CD4-positive, alpha-beta T cell treated with Interferon gamma for 1 hour (primary cell): ENCODE data around the gene ZNF808.
"Not testable (repeated sequence)": the region's sequence is repeated elsewhere in the genome, so short reads cannot be mapped to it uniquely, and the experiment has no call there.

Source experiments
- DNase-seq: peaks from one replicate; pipeline ENCODE4 v3.0.0-alpha.2; 2020

The ZNF808 gene

DNA sequence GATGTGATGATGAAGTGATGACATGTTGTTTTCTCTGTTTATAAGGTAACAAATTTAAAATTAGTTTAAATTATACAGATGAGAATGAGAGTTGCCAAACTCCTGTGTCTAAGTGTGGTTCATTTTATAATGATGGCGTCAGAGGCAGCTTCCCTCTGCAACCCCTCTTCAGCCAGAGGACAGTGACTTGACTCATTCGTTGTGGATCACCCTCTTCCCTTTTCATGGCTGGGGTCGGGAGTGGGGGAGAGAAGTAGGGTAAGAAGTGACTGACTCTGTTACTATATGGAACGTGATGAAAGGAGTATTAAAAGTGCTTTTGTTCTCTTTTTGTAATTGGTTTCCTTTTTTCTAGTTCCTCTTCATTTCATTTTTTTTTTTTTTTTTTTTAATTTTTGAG is 11.3 kb downstream of the ZNF808 start:
- DNase-seq = peak; percentile 9

DNA sequence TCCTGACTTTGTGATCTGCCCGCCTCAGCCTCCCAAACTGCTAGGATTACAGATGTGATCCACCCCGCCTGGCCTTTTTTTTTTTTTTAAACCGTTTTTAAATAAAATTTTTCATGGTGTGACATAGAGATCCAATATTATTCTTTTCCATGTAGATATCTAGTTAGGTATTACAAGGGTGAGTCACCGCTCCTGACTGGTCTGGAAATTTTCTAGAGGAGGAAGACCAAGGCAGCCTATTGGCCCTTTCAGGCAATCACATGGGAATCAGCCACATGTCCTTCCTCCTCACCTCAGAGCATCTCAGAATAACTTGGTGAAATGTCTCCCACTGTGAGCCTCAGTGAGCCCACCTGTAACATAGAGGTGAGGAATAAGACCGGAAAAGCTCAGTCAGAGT is 13.7 kb downstream of the ZNF808 start:
- not testable (repeated sequence) for DNase-seq

DNA sequence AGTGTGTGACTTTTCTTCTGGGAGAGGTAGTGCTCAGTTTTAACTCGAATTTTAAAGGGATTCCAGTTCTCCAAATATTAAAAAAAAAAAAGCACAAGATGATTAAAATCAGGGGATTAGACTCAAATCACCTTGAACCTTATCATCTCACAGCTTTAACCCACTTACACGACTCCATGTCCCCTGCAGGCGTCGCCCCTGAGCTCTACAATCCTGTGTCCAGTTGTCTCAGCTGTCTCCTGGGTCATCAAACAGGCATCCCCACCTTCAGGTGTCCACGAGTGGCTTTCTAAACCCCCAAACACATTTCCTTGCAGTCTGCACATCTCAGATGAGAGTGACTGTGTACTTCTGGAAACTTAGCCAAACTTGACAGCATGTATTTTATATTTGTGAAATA is 14.1 kb downstream of the ZNF808 start:
- no peak for DNase-seq

DNA sequence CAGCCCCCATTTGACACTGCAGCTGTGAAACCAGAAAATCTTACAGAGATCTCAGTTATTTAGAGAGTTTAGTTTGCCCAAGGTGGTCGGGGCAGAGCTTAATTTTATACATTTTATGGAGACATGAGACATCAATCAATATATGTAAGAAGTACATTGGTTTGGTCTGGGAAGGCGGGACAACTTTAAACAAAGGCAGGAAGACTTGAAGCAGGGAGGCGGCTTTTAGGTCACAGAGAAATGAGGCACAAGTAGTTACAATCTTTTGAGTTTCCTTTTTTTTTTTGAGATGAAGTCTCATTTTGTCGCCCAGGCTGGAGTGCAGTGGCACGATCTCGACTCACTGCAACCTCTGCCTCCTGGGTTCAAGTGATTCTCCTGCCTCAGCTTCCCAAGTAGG is 15.1 kb downstream of the ZNF808 start:
- not testable (repeated sequence) for DNase-seq

DNA sequence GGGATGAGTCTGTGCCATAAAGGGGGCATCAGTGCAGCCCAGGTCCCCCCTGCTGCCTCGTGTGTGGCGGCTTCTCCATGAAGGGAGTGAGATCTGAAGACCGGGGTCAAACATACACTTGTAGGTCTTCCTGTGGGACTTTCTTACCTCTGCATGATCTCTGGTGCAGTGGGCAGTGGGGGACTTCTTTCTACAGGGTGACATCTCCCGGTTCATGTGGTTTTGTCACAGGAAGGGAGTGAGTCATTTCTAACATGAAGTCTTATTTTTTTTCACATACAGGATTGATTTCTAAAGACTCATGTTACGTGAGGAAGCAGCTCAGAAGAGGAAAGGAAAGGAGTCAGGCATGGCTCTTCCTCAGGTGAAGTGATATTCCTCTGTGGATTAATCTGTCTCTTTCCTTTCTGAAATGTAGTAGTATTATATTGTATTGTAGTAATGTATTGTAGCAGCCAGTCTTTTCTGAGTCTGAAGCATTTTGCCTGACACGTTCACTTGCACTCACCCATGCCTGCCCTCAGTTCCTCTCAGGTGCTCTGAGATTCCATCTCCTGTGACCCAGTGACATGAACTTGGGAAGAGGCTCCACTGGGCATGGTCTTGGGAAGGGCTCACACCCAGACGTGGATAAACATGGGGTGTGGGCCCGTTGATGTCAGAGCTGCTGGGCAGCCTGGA is 15.7 kb downstream of the ZNF808 start:
- peak; percentile 22 for DNase-seq

DNA sequence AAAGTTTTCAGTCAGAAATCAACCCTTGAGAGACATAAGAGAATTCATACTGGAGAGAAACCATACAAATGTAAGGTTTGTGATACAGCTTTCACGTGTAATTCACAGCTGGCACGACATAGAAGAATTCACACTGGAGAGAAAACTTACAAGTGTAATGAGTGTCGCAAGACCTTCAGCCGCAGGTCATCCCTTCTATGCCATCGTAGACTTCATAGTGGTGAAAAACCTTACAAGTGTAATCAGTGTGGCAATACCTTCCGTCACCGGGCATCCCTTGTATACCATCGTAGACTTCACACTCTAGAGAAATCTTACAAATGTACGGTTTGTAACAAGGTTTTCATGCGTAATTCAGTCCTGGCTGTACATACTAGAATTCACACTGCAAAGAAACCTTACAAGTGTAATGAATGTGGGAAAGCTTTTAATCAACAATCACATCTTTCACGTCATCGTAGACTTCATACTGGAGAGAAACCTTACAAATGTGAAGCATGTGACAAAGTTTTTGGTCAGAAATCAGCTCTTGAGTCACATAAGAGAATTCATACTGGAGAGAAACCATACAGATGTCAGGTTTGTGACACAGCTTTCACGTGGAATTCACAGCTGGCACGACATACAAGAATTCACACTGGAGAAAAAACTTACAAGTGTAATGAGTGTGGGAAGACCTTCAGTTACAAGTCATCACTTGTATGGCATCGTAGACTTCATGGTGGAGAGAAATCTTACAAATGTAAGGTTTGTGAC is 26.9 kb downstream of the ZNF808 start:
- no peak for DNase-seq

DNA sequence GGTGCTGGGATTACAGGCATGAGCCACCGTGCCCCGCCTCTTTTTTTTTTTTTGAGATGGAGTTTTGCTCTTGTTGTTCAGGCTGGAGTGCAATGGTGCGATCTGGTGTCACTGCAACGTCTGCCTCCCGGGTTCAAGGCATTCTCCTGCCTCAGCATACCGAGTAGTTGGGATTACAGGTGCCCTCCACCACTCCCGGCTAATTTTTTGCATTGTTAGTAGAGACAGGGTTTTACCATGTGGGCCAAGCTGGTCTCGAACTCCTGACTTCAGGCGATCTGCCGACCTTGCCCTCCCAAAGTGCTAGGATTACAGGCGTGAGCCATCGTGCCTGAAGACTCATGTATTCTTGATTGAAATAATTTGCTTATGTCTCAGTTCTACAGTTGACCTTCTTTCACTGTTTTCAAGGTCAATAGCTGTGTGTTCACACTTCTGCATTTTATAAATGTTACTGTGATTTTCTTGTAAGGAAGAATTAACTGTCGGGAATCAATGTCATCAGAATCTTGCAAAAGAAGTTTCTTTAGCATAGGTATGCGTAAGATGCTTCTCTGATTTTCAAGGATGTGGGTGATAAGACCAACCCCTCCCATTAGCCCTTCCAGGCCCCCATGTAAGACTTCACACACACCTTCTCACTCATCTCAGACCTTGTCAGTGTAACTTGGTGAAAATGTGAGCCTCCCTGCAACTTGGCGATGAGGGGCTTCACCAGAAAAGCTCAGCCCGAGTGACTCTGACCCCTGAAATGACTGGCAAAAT is 29.9 kb downstream of the ZNF808 start:
- DNase-seq = no peak

DNA sequence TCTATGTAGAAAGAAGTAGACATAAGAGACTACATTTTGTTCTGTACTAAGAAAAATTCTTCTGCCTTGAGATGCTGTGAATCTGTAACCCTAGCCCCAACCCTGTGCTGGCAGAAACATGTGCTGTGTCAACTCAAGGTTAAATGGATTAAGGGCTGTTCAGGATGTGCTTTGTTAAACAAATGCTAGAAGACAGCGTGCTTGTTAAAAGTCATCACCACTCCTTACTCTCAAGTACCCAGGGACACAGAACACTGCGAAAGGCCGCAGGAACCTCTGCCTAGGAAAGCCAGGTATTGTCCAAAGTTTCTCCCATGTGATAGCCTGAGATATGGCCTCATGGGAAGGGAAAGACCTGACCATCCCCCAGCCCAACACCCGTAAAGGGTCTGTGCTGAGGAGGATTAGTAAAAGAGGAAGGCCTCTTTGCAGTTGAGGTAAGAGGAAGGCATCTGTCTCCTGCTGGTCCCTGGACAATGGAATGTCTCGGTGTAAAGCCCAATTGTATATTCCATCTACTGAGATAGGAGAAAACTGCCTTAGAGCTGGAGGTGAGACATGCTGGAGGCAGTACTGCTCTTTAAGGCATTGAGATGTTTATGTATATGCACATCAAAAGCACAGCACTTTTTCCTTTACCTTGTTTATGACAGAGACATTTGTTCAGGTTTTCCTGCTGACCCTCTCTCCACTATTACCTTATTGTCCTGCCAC is 31.4 kb downstream of the ZNF808 start:
- DNase-seq = not testable (repeated sequence)

DNA sequence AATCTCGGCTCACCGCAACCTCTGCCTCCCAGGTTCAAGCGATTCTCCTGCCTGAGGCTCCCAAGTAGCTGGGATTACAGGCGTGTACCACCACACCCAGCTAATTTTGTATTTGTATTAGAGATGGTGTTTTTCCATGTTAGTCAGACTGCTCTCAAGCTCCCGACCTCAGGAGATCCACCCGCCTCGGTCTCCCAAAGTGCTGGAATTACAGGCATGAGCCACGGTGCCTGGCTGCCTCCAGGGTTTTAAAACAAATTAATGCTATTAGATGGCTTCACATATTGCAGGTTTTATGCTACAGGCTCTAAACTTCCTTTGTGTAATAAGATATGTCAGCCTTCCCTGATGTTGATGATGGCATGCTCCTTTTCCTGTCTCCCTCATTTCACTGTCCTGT is 34.1 kb downstream of the ZNF808 start:
- DNase-seq = not testable (repeated sequence)

DNA sequence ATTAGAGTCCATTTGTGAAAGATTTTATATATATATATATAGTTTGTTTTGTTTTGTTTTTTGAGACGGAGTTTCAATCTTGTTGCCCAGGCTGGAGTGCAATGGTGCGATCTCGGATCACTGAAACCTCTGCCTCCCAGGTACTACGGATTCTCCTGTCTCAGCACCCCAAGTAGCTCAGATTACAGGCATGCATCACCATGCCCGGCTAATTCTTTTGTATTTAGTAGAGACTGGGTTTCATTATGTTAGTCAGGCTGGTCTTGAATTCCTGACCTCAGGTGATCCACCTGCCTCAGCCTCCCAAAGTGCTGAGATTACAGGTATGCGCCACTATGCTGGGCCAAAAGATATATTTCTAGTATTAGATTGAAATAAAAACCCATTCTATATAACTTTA is 38.7 kb downstream of the ZNF808 start:
- DNase-seq = no peak

DNA sequence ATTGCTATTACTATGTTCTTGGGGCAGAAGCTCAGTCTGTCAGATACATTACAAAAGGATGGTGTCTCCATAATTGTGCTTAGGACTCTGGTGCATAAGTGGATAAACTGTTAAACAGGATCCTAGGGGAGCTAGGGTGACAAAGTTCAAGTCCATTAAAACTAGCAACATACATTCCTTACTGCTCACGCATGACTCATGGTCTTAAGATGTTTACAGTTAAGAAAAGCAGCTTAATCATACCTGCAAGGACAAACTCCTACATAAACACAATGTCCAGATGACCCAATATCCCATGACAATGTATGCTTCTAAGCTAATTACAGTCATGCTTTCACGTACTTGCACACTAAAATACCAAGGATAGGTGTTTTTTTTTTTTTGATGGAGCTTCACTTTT is 39.1 kb downstream of the ZNF808 start:
- no peak for DNase-seq

DNA sequence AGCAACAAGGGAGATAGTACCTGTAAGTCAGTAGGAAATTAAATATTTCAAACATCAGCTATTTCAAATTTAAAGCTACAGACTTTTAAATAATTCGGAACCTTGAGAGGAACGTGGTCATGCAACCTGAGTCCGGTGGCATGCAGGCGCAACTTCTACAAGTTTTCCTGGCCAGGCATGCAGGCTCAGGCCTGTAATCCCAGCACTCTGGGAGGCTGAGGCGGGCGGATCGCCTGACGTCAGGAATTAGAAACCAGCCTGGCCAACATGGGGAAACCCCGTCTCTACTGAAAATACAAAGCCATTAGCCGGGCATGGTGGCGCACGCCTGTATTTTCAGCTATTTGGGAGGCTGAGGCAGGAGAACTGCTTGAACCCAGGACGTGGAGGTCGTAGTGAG is 40.5 kb downstream of the ZNF808 start:
- DNase-seq = no peak

DNA sequence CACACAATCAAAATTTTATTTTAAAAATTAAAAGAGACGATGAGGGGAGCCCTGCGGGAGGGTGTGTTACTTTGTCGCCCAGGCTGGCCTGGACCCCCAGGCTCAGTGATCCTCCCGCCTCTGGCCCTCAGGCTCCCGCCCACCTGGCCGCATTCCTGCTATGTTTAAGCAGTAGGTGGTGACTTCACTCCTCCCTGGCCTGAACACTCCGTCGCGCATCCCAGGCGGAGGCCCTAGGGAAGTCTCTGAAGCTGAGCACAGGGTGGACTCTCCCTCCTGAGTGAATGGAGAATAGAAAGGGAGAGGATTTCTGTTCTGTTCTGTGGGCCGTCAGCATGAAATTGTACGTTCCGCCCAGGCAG is 42.2 kb downstream of the ZNF808 start:
- not testable (repeated sequence) for DNase-seq

DNA sequence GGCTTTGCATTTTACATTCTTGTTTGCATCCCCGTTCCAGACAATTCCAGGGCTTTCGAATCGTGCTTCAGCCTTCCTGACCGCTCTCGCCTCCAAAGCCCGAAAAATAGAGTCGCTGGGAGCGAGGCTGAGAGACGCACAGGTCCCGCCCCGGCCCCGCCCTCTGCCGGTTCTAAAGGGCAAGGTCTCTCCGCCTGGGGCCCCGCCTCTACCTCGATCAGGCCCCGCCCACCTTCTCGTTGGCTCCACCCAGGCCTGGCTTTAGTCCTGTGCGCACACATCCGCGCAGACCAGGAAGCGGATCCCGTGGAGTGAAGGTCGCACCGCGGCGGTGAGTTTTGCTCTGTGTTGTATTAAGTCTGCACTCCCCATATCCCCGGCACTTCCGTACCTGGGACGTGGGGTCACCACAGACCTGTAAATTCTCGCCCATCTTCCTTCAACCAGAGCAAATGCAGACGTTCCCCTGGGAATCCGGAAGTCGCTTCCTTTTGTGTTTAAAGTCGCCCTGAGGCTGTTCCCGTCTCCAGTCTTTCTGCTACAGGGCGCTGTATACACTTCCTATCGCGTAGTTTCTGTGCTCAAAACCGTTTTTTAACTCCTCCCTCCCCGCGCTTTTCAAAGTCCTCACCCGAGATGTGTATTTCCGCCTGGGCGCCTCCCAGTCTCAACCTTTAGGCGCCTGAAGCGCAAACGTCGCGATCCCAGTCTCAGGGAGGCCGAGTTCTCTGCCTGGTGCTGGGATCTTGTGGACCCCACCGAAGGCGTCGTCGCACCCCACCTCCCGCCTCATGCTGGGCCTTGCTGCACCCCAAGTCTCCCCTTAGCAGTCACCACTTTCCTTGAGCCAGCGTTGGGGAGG is 42.8 kb downstream of the ZNF808 start, which contains the start of gene ZNF701:
ZNF701 (plus strand) TSS at position 288 of the 862 bp plus-strand sequence. CDS start 3,861 bp downstream, outside the sequence.
- peak; percentile 93 for DNase-seq

DNA sequence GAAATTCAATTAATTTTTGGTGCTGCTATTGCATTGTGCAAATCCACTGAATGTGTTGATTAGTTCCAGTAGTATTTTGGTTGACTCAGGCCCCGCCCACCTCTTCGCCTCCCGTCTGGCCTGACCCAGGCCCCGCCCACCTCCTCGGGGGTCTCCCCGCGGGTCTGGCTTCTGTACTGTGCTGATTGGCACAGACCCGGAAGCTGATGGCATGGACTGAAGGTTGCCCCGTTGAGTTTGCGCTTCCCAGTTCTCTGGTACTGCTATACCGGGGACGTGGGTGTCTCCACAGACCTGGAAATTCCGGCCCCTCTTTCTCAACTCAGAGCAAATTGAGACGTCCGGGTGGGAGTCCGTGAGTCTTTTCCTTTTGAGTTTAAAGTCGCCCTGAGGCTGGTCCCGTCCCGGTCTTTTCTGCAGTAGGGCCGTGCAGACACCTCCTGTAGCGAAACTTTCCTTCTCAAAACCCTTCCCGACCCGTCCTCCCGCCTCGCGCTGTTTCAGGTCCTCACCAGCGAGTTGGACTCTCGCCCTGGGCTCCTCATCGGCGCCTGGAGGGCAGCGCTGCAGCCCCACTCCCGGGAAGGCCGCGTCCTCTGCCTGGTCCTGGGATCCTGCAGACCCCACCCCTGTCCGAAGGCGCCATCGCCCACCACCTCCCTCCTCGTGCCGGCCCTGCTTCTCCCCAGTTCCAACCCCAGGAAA is 57.4 kb downstream of the ZNF808 start:
- DNase-seq = no peak

DNA sequence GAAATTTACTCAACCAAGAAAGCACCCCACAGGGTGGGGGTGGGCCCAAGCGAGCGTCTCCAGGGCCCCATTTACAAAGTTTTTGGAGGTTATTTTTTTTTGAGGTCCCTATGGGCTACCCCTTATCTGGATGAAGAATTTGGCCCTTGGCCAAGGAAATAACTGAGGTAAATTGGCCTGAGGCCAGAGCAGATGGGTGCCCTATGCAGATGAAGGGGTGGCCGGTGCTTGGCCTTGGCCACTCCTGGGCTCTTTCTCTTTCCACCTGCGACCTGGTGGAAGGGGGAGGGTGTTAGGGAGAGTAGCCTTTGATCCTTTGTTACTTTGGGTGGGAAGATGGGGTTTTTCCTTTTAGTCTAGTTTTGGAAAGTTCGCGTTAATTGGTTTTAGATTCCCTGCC is 58.1 kb downstream of the ZNF808 start:
- DNase-seq = no peak

DNA sequence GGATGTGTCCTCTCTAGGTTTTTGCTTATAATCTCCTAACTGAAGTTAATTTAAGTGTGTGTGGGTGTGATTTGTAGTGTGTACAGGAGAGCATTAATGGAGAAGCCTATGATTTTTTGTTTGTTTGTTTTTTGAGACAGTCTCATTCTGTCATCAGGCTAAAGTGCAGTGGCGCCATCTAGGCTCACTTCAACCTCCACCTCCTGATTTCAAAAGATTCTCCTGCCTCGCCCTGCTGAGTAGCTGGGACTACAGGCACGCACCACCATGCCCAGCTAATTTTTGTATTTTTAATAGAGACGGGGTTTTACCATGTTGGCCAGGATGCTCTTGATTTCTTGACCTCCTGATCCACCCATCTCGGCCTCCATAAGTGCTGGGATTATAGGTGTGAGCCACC is 63.3 kb downstream of the ZNF808 start:
- DNase-seq = no peak

DNA sequence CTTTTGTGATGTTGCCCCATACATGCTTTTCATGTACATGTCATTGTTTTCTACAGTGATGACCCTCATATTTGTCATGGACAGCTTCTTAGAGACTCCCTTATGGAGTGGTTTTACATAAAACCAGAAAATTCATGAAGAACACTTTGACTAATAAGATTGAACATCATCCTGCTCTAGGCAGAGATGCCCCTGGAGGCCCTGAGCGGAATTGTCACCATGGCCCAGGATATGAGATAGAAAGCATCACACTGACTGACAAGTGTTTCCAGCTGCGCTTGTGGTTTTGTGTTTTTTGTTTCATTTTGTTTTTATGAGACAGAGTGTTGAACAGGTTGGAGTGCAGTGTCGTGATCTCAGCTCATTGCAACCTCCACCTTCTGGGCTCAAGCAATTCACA is 64.8 kb downstream of the ZNF808 start:
- no peak for DNase-seq

DNA sequence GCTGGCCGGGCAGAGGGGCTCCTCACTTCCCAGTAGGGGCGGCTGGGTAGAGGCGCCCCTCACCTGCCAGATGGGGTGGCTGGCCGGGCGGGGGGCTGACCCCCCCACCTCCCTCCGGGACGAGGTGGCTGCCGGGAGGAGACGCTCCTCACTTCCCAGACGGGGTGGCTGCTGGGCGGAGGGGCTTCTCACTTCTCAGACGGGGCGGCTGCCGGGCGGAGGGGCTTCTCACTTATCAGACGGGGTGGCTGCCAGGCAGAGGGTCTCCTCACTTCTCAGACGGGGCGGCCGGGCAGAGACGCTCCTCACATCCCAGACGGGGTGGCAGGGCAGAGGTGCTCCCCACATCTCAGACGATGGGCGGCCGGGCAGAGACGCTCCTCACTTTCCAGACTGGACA is 66.0 kb downstream of the ZNF808 start:
- DNase-seq = not testable (repeated sequence)

DNA sequence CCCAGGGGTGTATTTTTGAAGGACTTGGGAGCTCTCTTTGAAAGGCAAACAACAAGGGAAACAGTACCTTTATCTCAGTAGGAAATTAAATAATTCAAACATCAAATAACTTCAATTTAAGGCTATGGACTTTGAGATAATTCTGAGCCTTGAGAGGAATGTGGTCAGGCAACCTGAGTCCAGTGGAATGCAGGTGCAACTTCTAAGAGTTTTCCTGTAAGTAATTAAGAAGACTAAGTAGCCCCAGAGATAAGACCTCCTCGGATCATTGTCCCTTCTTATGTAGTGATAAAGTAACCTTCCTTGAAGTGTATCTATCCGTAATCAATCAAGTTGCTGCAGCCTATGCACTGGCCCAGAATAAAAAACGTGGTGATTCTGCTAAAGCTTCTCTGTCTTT is 71.8 kb downstream of the ZNF808 start:
- no peak for DNase-seq

DNA sequence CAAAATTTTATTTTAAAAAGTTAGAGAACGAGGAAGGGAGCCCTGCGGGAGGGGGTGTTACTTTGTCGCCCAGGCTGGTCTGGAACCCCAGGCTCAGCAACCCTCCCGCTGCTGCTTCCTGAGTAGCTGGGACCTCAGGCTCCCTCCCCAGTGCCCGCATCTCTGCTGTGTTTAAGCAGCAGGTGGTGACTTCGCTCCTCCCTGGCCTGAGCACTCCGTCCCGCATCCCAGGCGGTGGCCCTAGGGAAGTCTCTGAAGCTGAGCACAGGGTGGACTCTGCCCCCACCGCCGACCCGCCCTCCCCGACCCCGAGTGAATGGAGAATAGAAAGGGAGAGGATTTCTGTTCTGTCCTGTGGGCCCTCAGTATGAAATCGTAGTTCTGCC is 73.2 kb downstream of the ZNF808 start:
- peak; percentile 2 for DNase-seq
